8988T (cell line): ENCODE measurements around the gene IMPG2.

Source experiments
- DNase-seq: peaks from one replicate; pipeline ENCODE4 v3.0.0; 2011

Gene IMPG2

DNA sequence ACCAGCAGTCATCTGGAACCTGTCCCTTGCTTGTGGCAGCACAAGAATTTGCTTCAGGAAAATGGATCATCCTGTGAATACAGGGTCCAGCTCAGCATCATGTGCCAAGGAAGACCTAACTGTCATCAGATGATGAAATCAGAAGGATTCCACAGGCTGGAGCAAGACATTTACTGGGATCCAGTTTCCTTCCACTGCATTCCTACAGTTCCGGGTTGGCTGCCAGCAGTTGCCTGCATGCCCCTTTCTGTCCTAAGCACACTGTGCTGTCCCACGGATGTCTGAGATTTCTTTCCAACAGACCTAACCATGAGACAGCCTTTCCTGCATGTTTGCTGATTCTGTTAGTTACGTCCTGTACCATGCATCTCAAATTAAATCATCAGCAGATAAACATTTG is 140.7 kb downstream of the IMPG2 start:
- no peak for DNase-seq

- no peak for DNase-seq
Observed at GRCh38 chr3:101177577-101177976, 142.8 kb downstream of the IMPG2 start.
